GM18498 (cell line): ENCODE data around the gene ECI2.

Source experiments
- ATAC-seq: cut with Tn5 transposase; IDR thresholded peaks from one replicate; pipeline ENCODE4 v1.9.1; 2021; ENCODE audit warnings: mild to moderate bottlenecking, moderate library complexity; ENCODE audit not compliant: unreplicated experiment

The ECI2 gene, protein sequence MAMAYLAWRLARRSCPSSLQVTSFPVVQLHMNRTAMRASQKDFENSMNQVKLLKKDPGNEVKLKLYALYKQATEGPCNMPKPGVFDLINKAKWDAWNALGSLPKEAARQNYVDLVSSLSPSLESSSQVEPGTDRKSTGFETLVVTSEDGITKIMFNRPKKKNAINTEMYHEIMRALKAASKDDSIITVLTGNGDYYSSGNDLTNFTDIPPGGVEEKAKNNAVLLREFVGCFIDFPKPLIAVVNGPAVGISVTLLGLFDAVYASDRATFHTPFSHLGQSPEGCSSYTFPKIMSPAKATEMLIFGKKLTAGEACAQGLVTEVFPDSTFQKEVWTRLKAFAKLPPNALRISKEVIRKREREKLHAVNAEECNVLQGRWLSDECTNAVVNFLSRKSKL

DNA sequence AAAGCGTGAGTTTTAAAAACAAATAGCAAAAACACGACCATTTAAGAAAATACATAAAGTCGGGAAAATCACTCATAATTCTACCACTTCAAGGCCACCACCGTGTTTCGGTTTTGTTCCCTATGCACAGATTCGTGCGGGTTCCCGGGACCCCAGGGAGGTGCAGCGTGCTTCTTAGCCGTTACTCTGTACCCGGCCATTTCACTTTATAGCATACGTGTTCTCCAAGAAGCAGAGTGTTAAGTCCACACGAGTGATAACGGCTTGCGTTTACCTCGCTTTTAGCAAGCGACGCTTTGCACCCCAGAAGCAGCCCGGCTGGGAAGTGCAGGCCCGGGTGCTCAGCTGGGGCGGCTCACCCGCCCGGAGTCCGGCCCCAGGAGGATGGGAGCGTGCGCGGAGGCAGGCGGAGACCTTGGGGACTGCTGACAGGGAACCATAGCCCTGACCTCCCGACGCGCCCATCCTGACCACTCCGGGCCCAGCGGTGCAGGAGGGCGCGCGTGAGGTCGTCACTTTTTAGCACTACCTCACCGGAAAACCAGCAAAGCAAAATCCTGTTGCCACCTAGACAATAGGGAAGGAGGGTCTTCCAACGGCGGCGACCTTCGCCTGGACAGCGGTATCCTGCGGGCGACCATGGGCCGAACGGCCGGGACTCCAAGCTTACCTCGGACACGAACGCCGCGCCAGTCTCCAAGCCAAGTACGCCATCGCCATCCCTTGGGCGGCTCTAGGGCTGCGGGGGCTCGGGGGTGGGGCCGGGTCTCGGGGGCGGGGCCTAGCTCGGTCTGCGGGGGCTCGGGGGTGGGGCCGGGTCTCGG lies at the start of gene ECI2:
Gene ECI2, minus strand, starts transcription at position 735 of the 824 bp plus-strand sequence. Its CDS starts 15 bp downstream, at position 720.
- ATAC-seq, result peak; percentile 55

DNA sequence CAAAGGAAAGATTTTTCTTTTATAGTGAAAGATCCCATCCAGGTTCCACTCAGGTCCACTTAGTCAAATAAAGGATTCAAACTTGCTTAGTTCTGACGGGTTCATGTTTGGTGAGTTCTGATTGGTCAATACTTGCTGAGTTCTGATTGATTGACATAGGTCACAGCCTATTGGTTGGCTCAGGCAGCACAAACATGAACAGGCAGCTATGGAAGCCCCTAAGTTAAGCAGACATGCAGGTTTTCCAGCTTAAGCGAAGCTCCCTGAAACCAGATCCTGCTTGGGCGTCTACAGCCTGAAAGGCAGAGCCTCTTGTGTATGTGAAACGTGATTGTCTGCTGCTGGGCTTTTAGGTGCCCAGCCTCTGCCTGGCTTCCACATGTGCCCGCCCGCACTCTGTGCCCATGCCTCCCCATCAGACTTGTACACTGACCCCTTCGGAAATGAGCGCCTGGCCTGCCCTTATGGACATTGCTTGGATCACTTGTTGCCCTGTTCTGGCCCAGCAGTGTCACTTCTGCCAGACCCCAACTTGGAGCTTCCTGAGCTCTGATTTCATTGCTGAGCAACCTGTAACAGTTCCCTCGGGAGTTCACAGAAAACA lies 45.4 kb upstream of the ECI2 start:
- ATAC-seq, result no peak

DNA sequence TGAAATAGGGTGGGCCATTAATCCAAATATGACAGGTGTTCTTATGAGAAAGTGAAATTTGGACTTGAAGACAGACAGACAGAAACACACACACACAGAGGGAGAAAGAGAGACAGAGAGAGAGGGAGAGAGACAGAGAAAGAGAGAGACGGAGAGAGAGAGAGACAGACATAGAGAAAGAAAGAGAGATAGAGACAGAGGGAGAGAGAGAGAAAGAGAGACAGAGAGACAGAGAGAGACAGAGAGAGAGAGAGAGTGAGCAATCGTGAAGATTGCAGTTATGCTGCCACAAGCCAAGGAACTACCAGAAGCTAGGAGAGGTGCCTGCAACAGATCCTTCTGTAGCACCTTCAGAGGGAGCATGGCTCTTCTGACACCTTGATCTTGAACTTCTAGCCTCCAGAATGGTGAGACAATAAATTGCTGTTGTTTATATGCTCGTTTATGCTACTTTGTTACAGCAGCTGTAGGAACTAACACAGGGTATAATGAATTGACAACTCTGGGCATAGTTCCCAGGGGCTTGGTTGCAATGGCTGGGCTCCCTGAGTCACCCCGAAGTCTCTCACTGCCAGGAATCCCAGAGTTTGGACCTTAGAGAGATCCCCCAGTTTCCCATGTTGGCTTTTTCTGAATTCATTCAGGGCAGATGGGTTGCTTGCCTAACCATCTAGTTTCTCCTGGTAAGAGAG lies 44.7 kb upstream of the ECI2 start:
- no peak for ATAC-seq

DNA sequence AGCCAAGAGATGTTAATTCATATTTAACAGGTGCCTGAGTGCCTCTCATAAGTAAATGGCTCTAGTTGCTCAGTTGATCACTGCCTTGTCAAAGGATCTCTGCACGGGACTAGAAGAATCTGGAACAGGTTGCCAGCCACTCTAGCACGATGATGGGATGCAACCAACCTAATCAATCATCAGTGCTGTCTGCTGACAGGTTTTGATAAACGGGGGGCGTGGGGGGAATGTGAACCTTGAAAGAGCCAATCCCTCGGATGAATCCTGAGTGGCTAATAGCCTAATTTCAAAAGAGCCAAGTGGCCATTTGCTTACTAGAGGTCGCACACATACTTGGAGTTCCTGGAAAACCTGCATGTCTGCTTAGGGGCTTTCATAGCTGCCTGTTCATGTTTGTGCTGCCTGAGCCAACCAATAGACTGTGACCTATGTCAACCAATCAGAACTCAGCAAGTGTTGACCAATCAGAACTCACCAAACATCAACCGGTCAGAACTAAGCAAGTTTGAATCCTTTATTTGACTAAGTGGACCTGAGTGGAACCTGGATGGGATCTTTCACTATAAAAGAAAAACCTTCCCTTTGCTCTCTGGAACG lies 43.5 kb upstream of the ECI2 start:
- no peak for ATAC-seq

DNA sequence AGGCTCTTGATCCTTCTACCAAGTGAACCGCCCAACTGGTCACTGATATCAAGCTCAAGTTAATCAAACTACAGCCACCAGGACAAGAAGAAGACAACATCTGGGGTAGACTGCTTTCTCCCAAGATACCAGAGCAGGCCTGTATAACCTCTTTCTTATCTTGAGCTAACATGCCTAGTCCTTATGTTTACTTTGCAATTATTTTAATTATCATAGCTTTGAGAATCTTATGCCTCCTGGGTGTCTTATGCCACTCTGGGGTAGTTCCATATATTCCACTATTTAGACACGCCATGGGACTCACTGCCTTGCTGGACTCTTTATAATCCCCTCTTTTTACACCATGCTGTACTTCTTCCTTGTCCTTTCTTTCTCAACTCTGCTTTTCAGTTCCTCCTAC lies 41.5 kb upstream of the ECI2 start:
- ATAC-seq, result no peak

DNA sequence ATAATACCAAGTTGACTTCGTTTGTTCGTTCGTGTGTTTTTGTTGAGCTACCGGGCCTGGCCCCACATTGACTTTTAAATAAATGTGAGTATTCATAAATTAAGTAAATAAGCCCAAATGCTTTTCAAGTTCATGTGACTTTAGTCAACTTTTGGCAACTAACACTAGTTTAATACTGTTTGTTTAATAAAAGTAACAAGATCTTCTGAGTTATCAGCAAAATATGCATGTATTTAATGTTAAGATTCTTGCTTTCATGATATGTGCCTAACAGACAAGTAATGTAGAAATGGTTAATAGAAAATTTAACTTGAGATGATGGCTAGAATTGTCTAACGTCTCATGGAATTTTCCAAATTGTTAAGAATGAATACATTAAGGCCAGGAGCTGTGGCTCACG lies 38.7 kb upstream of the ECI2 start:
- no peak for ATAC-seq

DNA sequence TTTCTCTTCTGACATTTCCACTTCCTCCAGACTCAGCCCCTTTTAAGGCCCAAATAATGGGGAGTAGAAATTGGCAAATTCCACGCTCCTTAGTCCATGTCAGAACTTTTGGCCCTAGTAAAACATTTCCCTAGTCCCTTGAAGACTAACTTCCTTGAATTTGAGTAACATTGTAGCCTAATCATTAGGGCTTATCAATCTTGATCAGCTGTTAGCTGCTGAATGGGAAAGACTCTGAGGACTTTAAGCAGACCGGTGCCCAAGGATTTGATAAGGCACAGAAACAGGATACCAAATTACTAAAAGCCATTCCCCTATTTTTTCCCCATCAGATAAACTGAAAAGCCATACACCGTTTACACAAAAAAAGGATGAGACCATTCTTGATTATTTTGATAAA lies 37.0 kb upstream of the ECI2 start:
- no peak for ATAC-seq

DNA sequence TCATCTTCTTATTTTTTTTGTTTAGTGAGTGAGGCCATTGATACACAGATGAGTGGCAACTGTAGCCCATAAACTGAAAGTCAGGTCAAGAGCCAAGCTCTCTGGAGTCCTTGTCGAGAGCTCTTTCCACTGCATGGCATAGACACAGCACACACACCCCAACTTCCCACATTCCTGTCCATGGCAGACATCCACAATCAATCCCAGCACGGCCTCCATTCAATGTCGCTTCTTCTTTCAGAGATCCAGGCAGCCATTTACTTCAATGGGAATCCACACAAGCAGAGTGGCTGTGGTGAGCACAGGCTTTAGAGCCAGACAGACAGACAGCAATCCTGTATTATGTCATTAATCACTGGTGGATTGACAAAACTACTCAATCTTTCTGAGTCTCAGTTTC lies 34.9 kb upstream of the ECI2 start:
- no peak for ATAC-seq

DNA sequence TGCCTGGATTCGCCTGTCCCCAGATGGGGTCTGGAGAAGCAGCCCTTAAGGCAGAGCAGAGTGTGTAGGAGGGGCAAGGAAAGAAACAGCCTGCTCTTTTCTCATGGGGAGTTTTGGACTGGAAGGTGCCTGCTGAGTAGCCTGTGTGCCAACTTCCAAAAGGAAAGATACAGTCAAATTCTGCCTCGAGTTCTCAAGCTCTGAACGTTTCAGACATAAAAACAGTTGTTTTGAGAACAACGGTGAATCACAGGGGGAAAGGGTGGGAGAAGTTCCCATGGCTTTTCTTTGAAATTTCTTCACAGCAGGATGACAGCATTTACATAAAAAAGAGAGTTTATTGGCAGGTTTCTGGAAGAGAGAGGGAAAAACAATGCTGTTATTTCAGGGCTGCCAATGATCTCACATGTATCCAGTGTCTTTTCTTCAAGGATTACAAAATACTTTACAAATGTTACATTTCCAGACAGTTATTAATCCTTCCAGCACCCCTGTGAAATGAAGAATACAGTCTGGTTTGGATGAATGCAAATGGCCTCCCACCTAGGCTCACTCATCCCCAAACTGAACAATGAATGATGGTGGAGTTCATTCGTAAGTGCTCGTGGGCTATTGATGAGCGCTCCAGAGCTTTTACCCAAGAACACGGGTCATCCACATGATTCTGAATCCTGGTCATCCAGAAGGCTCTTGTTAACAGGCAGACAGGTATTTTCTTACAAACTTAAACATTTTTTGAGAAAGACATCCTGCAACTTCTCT lies 33.8 kb upstream of the ECI2 start:
- no peak for ATAC-seq

DNA sequence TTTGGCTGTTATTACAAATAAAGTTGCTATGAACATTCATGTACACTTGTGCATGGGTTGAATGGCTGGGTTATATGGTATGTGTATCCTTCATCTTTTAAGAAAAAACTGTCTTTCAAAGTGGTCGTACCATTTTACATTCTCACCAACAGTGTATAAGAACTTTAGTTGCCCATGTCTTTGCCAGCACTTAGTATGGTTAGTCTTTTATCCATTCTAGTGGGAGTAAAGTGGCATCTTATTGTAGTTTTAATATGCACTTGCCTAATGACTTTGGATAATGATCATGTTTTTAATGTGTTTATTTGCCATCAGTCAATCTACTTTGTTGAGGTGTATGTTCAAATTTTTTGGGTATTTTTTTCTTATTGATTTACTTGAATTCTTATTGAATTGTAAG lies 32.5 kb upstream of the ECI2 start:
- ATAC-seq, result no peak

DNA sequence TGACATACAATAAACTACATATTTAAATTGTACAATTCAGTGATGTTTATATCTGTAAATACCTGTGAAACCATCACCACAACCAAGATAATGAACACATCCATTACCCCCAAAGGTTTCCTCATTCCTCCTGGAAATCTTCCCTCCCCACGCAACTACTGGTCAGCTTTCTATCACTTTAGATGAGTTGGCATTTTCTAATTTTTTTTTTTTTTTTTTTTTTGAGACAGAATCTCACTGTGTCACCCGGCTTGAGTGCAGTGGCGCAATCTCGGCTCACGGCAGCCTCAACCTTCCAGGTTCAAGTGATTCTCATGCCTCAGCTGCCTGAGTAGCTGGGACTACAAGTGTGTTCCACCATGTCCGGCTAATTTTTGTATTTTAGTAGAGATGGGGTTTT lies 31.7 kb upstream of the ECI2 start:
- no peak for ATAC-seq

DNA sequence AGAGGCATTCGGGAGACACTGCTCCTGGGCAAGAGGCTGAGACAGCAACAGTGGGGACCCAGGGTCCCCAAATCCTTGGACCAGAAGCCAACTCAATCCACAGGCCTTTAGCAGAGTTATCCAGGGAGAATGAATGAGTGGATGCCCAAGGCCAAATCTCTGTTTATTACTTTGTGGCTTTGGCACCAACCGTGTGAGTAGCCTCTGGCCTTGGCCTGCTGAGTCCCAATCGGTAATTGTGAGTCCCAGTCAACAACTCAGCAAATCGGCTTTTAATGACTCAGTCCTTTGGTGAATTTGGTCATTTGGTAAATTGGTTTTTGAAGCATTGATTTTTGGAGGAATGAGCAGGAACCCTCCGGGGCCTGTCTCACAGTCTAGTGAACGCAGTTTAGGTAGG lies 29.1 kb upstream of the ECI2 start:
- ATAC-seq, result no peak

DNA sequence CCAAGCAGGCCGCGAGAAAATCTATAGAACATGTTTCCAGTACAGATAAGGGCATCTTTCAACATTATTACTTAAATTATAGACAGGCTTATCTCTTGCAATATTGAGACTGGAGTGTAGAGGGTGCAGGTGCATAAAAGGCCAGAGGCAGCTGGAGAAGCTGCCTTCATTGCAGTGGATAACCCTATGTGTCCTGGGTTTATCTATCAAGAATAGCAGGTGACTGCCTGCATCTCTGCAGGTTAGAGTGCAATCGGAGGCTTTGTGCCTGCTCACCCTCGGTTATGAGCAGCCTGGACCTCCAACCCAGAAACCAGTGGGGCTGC lies 28.7 kb upstream of the ECI2 start:
- ATAC-seq, result no peak

DNA sequence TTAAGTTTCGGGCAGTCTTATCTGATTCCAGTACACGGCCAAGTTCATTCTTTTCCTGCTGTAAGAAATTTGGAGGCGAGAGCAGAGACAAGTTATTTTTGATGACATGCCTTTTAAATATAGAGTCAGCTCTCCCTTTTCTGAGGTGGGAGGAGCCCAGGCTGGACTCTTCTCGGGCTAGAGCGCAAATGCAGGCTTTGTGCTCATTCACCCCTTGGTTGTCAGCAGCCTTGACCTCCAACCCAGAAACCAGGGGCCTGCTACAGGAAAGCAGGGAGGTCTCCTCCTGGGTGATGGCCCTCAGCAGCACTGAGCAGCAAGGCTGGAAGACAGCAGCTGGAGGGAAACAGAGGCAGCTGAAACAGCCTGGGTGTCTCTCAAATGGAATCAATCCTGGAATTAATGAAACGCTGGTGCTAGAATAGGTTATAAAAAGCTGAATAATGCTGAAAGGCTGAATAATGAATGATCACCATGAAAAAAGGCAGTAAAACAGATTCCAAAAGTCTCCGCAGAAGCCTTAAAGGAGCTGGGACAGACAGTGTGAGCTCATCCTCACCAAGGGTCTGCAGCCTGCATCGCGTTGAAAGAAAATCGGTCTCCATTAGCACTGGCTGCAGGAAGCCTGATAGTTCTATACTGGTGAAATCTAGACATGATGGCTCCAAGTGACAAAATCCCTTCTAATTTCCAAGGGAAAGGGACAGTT lies 28.2 kb upstream of the ECI2 start:
- ATAC-seq, result no peak

DNA sequence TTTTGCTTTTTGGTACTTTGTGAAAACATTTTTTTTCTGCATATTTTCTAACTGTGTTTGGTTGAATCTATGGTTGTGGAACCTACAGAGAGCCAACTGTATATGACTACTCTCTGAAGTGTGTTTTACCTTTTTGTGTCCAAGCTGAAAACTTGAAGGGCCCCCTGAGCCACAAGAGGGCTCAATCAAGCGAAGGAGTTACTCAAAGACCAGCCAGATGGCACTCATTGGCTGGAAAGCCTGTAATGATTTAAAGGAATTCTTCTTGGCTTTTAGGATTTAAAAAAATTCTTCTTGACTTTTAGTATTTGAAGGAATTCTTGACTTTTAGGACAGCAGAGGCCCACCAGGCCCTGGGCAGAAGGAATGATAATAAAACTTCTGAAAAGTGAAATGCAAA lies 27.0 kb upstream of the ECI2 start:
- ATAC-seq, result no peak

DNA sequence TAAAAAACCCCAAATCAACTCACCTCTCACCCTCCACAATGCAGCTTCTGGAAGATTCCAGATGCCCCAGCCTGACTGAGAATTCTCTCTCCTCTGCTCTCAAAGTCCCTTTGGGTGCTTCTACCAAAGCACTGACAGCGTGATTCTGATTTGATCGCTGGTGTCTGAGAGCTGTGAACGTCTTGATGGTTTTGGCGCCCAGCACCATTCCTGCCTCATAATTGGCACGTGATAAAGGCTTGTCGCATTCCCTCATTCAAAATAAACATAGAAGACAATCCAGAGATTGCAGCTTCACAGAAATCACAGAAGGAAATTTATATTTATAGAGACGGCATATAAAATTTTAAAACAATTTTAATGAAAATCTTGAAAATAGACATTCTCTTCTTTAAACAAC lies 24.1 kb upstream of the ECI2 start:
- ATAC-seq, result no peak

DNA sequence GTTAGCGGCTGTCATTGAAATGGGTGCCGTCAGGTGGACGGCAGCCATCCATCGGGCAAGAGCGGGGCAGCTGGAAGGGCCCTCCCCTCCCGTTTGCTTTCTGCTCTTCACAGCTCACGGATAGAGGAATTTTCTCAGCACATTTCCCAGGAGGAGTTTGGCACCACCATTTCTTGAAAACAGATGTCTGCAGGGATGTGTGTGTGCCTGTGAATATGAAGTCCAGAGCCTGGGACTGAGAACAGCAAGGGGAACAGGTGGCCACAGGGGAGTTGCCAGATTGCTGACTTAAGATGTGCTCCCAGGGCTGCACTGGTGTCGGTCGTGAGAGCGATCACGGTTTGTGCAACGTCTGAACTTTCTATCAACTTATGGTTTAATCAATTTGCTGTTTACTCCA lies 22.1 kb upstream of the ECI2 start:
- ATAC-seq, result no peak

DNA sequence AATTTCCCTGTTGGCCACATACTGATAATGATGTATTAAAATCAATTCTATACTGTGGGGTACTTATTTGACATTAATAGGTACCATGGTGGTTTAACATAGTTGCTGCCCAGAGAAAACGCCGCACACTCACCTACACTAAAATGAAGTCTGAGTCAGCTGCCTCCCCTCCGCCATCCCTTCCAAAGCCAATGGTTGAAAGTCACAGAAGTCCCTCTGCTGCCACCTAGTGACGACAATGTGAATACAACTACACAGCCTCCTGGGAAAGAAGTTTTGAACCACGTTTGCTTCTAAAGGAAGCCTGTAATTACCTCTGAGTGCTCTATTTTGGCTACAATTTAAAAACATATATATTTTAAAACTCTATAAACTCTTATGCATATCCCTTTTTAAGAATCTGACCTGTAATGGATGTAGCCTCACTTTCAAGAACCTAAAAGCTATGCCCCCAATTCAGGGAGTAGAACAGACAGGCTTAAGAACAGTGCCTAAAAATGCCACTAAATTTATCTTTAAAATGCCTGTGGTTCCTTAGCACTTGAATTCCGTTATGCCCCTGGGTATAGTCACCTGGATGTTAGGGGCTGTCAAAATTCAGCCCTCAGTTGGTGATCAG lies 20.6 kb upstream of the ECI2 start:
- ATAC-seq, result peak; percentile 84

DNA sequence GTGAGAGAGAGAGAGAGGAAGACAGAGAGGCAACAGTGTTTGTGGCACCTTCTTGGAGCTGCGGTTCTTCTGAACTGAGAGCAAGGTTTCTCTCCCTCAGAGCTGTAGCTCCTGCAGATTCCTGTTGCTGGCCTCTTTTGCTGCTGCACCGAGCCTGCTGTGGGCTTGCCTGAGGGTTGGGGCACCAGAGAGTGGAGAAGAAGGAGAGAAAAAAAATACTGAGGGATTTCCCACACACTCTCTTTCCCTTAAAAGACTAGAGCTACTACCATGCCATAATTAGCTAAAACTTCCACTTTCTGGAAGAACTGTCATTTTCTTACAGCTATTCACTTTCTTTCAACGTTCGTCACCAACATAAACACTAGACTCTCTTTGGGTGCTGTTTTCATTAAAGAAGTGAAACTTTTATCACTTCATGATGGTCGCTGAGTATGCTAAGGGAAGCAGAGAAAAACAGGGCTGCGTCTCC lies 18.2 kb upstream of the ECI2 start:
- ATAC-seq, result no peak
